ENCODE measurements around the gene MIGA2. TPM values are rescaled to one million over a fixed set of nuclear protein-coding genes. Genes with fewer than 3 reads are reported as not detected.
A peak's percentile ranks its signal among the peaks of the same experiment; 100 is the strongest.

MIGA2 gene
- total and polyA plus RNA-seq, 9 of the 15 experiments (the other 6 are each of a cell fraction or from before 2014, with no cell fraction given): 0.15 to 54.1 (median 18.0) TPM

GRCh38 chr9:129081388-129081904 lies 45.0 kb downstream of the MIGA2 start (continued):
- TF ChIP-seq, protein P1, sequence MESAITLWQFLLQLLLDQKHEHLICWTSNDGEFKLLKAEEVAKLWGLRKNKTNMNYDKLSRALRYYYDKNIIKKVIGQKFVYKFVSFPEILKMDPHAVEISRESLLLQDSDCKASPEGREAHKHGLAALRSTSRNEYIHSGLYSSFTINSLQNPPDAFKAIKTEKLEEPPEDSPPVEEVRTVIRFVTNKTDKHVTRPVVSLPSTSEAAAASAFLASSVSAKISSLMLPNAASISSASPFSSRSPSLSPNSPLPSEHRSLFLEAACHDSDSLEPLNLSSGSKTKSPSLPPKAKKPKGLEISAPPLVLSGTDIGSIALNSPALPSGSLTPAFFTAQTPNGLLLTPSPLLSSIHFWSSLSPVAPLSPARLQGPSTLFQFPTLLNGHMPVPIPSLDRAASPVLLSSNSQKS (CRISPR knock-in tag; IDR thresholded peaks at IDR 0.05): no peak
- TF ChIP-seq TCF15 (CRISPR knock-in tag; IDR thresholded peaks at IDR 0.05): no peak
- TF ChIP-seq FOXJ2 (tag; IDR thresholded peaks at IDR 0.05): peak; percentile 66; the same call in 1 of the 2 replicates
- TF ChIP-seq ZBTB11 (CRISPR knock-in tag; IDR thresholded peaks at IDR 0.05): no peak
- TF ChIP-seq SP1 (CRISPR knock-in tag; IDR thresholded peaks at IDR 0.05): no peak
- TF ChIP-seq E2F5 (CRISPR knock-in tag; IDR thresholded peaks at IDR 0.05): no peak
- peak; percentile 10 for TF ChIP-seq SAP30 (IDR thresholded peaks at IDR 0.05; ENCODE audit: borderline replicate concordance, insufficient read depth, low read depth, low read length, poor library complexity, severe bottlenecking)
- TF ChIP-seq ZNF274 (IDR thresholded peaks at IDR 0.05; ENCODE audit: borderline replicate concordance, low read depth, low read length): no peak
- TF ChIP-seq RBFOX2 (IDR thresholded peaks at IDR 0.05; ENCODE audit: low read depth, low read length): no peak
- TF ChIP-seq RBBP5 (IDR thresholded peaks at IDR 0.05; ENCODE audit: borderline replicate concordance, insufficient read depth, low read length, poor library complexity, severe bottlenecking): peak; percentile 18
- peak; percentile 70 for TF ChIP-seq KDM5B (IDR thresholded peaks at IDR 0.05; ENCODE audit: insufficient replicate concordance, low read depth, low read length)
- TF ChIP-seq BCOR (IDR thresholded peaks at IDR 0.05): peak; percentile 69
- TF ChIP-seq EGR1 (conservative IDR thresholded peaks at IDR 0.05): 0 out of 2 replicates have a peak, but pooled peaks have one; percentile 5
- TF ChIP-seq ZZZ3 (IDR thresholded peaks at IDR 0.05): no peak
- no peak for TF ChIP-seq IRF2 (CRISPR knock-in tag; IDR thresholded peaks at IDR 0.05)
- no peak for TF ChIP-seq ZNF444 (CRISPR knock-in tag; IDR thresholded peaks at IDR 0.05)
- TF ChIP-seq STAT6 (CRISPR knock-in tag; IDR thresholded peaks at IDR 0.05): no peak
